Uterus (tissue), 2 donors: Measurements from ENCODE around the gene SYTL2.

Experiments used
- POLR2A ChIP-seq, 2 donors: fragments of 450-650 bp; IDR thresholded peaks; one replicate each; pipeline ENCODE4 v1.6.1; 2016; ENCODE audit warnings: antibody characterized with exemption in 2 of 2, mild to moderate bottlenecking in 1 of 2, moderate library complexity in 1 of 2
- TF ChIP-seq, protein P1 (sequence below), 4 experiments: fragments of 200-600 bp in 2 of 4; fragments of 450-650 bp in 2 of 4; sonication (generic) in 2 of 4; IDR thresholded peaks; one replicate each; pipeline ENCODE4 v1.5.1; 2016 to 2019; ENCODE audit warnings: antibody characterized with exemption in 4 of 4, mild to moderate bottlenecking in 2 of 4, moderate library complexity in 1 of 4

DNA sequence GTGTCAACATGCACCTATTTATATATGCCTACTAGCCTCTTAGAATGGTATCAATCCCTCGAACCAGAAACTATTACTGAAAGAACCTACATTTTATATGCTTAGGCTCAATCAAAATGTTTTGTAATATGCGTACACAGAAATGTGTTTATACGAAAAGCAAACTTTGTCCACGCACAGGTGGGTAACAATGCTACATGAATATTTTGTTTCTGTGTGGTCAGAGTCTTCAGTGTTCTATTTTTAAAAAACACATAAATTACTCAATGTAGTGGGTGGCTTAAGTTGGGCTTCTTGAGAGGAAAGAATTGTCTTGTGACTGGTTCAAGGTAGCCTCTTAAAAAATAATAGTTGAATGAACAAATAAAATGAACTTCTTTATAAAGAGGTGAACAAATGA lies 46.1 kb downstream of the SYTL2 start:
- TF ChIP-seq POLR2A (IDR thresholded peaks at IDR 0.05) = no peak
- TF ChIP-seq, protein P1, sequence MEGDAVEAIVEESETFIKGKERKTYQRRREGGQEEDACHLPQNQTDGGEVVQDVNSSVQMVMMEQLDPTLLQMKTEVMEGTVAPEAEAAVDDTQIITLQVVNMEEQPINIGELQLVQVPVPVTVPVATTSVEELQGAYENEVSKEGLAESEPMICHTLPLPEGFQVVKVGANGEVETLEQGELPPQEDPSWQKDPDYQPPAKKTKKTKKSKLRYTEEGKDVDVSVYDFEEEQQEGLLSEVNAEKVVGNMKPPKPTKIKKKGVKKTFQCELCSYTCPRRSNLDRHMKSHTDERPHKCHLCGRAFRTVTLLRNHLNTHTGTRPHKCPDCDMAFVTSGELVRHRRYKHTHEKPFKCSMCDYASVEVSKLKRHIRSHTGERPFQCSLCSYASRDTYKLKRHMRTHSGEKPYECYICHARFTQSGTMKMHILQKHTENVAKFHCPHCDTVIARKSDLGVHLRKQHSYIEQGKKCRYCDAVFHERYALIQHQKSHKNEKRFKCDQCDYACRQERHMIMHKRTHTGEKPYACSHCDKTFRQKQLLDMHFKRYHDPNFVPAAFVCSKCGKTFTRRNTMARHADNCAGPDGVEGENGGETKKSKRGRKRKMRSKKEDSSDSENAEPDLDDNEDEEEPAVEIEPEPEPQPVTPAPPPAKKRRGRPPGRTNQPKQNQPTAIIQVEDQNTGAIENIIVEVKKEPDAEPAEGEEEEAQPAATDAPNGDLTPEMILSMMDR (IDR thresholded peaks at IDR 0.05) = no peak
